Aorta (tissue), 5 donors: ENCODE data around the gene LENG9. TPM values are rescaled to one million over a fixed set of nuclear protein-coding genes. Genes with fewer than 3 reads are reported as not detected.
"Not testable (repeated sequence)": the region's sequence is repeated elsewhere in the genome, so short reads cannot be mapped to it uniquely, and the experiment has no call there.

Source experiments
- ATAC-seq: fragments of 200-7000 bp; cut with Tn5 transposase; one replicate; pipeline ENCODE4 v1.9.1; 2022; ENCODE audit warnings: moderate library complexity; ENCODE audit not compliant: low FRiP score
- DNase-seq, 2 donors: peaks; one replicate each; pipeline ENCODE4 v3.0.0-alpha.2; 2020
- H3K27ac ChIP-seq, 2 donors: one replicate each; pipeline ENCODE4 v1.5.1; 2013; ENCODE audit warnings: low read length in 2 of 2, mild to moderate bottlenecking in 2 of 2, moderate library complexity in 2 of 2, control low read depth in 1 of 2, inconsistent platforms in 1 of 2, low read depth in 1 of 2
- H3K27me3 ChIP-seq, 2 donors: one replicate each; pipeline ENCODE4 v1.6.1; 2013; ENCODE audit warnings: control low read depth in 1 of 2, low read length in 1 of 2, mild to moderate bottlenecking in 1 of 2, moderate library complexity in 1 of 2; ENCODE audit not compliant: insufficient read depth in 2 of 2, control insufficient read depth in 1 of 2
- H3K36me3 ChIP-seq, 2 donors: one replicate each; pipeline ENCODE4 v1.6.1; 2013; ENCODE audit warnings: control low read depth in 1 of 2, low read length in 1 of 2, mild to moderate bottlenecking in 1 of 2; ENCODE audit not compliant: insufficient read depth in 2 of 2, control insufficient read depth in 1 of 2
- H3K4me1 ChIP-seq, 2 donors: one replicate each; pipeline ENCODE4 v1.6.1; 2013; ENCODE audit warnings: low read length in 2 of 2, control low read depth in 1 of 2, mild to moderate bottlenecking in 1 of 2, moderate library complexity in 1 of 2; ENCODE audit not compliant: insufficient read depth in 2 of 2, control insufficient read depth in 1 of 2
- H3K4me3 ChIP-seq, 2 donors: one replicate each; pipeline ENCODE4 v1.5.1; 2013; ENCODE audit warnings: low read length in 2 of 2, control low read depth in 1 of 2, mild to moderate bottlenecking in 1 of 2
- H3K9me3 ChIP-seq: one replicate; pipeline ENCODE4 v1.6.1; 2013; ENCODE audit warnings: mild to moderate bottlenecking, low read length; ENCODE audit not compliant: control insufficient read depth
- WGBS, 2 donors: extraction: QIAGEN DNeasy Blood & Tissue Kit; methylation state at CpG; one replicate each; pipeline ENCODE4 v1.1.7; 2013; 5-methylcytosine and 5-hydroxymethylcytosine counted together
- intact Hi-C, 2 donors: fragments of 100-400 bp; cut with DNase I; formaldehyde crosslinking; loops; one replicate each; pipeline versions ENCODE4 v1.14.2 to v1.15.0; 2022
- polyA plus RNA-seq, 2 donors: library from polyadenylated mRNA; stranded (reverse); fragments of 200-250 nt; gene quantifications; one replicate each; pipeline ENCODE4 v1.2.3, GENCODE V29; 2013
- total RNA-seq, 2 donors: library from RNA; stranded (reverse); fragmentation: NEBNext Ultra II Directional; extraction: Animal tissue kit (Norgen Biotek cat#: 25700); gene quantifications; one replicate each; pipeline ENCODE4 v1.2.1, GENCODE V29; 2021
- donor health status: healthy with polysubstance abuse.
- donor health status: Bipolar disorder and iron deficiency.
- donor health status: DM: no; HTN: no; CAD: no.
- donor health status: DM: no; HTN: no; CAD: no.
- donor health status: DM: yes; HTN: yes; CAD: no.

Gene LENG9
- total and polyA plus RNA-seq, 4 donors: 2.1 to 7.4 (median 6.0) TPM

- H3K27ac ChIP-seq, H3K36me3 ChIP-seq, H3K4me1 ChIP-seq, ATAC-seq, H3K9me3 ChIP-seq, intact Hi-C loops, H3K4me3 ChIP-seq, H3K27me3 ChIP-seq, DNase-seq: not testable (repeated sequence)
- 78 to 79% methylated on average over 9 of the region's 9 CpGs for WGBS, 2 donors
Observed at GRCh38 chr19:54498451-54498772, 34.8 kb upstream of the LENG9 start.

- ATAC-seq, H3K27me3 ChIP-seq, DNase-seq, H3K36me3 ChIP-seq, H3K9me3 ChIP-seq, H3K27ac ChIP-seq, H3K4me1 ChIP-seq, intact Hi-C loops, H3K4me3 ChIP-seq: not testable (repeated sequence)
- 73 to 79% methylated on average over 9 of the region's 15 CpGs for WGBS, 2 donors
Observed at GRCh38 chr19:54497747-54498450, 34.3 kb upstream of the LENG9 start.

GRCh38 chr19:54495284-54495683 is 31.7 kb upstream of the LENG9 start:
- ATAC-seq, H3K4me1 ChIP-seq, intact Hi-C loops, H3K27ac ChIP-seq, H3K4me3 ChIP-seq, H3K36me3 ChIP-seq, H3K9me3 ChIP-seq, DNase-seq, H3K27me3 ChIP-seq: not testable (repeated sequence)
- 75 to 83% methylated on average over 5 of the region's 5 CpGs for WGBS, 2 donors

- no peaks in the 10 kb centered on the region for H3K27me3 ChIP-seq
- no peak for ATAC-seq
- no peak overlapping the region for H3K27ac ChIP-seq
- no peak for DNase-seq
- 74 to 75% methylated on average over 10 of the region's 10 CpGs for WGBS, 2 donors
- H3K9me3 ChIP-seq: no peaks in the 10 kb centered on the region
- no peak overlapping the region for H3K4me3 ChIP-seq
- no peaks in the 10 kb centered on the region for H3K36me3 ChIP-seq
- H3K4me1 ChIP-seq: no peaks in the 10 kb centered on the region
- intact Hi-C loops: no loop called here
Observed at GRCh38 chr19:54493967-54494585, 30.5 kb upstream of the LENG9 start.

DNA sequence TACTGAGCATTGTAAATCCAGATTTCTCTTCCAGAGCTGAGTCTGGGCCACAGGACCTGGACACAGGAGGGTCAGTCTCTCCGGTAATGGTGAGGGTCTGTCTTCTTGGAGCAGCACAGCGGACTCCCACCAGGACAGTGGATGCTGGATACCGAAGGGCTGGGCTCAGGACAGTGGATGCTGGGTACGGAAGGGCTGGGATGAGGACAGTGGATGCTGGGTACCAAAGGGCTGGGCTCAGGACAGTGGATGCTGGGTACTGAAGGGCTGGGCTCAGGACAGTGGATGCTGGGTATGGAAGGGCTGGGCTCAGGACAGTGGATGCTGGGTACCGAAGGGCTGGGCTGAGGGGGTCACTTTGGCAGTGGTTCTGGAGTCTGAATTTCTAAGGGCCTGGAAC is 29.5 kb upstream of the LENG9 start:
- H3K4me3 ChIP-seq, H3K4me1 ChIP-seq, H3K27ac ChIP-seq, H3K27me3 ChIP-seq, intact Hi-C loops, H3K36me3 ChIP-seq, H3K9me3 ChIP-seq, ATAC-seq, DNase-seq: not testable (repeated sequence)
- WGBS, 2 donors: 77 to 81% methylated on average over 5 of the region's 5 CpGs

DNA sequence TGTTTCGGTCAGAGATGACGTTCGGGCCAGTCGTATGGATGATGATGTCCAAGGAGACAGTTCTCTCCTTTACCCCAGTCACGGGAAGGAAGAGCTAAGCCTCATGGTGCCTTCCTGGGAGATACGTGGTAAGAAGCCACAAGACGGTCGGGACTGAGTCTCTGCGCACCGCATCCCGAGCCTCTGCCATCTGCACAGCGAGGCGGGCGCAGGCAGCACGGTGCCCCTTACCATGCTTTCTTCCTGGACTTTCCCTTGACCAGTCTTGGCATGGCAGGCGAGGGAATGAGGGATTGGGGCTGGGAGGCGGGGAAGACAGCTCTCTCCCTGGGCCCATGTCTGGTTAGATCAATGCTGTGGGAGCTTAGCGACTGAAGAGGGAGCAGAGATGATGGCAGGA is 29.0 kb upstream of the LENG9 start:
- Histone ChIP-seq H3K36me3 (no peaks in the 10 kb centered on the region), H3K27ac (no peak overlapping the region), H3K9me3 (no peaks in the 10 kb centered on the region), H3K4me1 (no peaks in the 10 kb centered on the region), H3K27me3 (no peaks in the 10 kb centered on the region), H3K4me3 (no peak overlapping the region)
- ATAC-seq (no peak), DNase-seq (no peak)
- intact Hi-C loops: no loop called here
- WGBS, 2 donors: 84 to 86% methylated on average over 16 to 18 of the region's 18 CpGs

DNA sequence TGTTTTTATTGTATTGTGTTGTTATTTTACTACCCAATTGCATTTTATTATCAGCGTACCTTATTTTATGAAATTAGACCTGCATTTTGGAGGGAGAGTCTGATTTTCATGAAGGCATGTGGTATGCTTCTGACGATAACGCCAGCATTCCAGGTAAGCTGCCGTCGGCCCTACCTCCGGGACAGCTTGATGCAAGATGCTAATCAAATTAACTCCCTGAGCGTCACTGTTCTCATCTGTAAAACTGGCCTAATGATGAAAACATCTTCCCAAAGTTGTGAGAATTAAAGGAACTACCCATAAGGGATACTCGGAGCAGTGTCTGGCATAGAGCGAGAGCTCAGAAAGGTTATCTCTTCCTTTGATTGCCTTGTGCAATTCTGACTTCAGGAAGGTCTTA is 26.2 kb upstream of the LENG9 start:
- no peak for ATAC-seq
- intact Hi-C loops: no loop called here
- Histone ChIP-seq H3K4me1 (no peaks in the 10 kb centered on the region), H3K27ac (no peak overlapping the region), H3K9me3 (no peaks in the 10 kb centered on the region), H3K36me3 (no peaks in the 10 kb centered on the region), H3K4me3 (no peak overlapping the region), H3K27me3 (no peaks in the 10 kb centered on the region)
- 67 to 71% methylated on average over 9 of the region's 9 CpGs for WGBS, 2 donors
- DNase-seq: no peak

- WGBS, 2 donors: 64 to 66% methylated on average over 7 of the region's 7 CpGs
- ATAC-seq (no peak), DNase-seq (no peak)
- H3K4me3 ChIP-seq: no peak overlapping the region
- H3K4me1 ChIP-seq: no peaks in the 10 kb centered on the region
- H3K36me3 ChIP-seq: no peaks in the 10 kb centered on the region
- no peaks in the 10 kb centered on the region for H3K9me3 ChIP-seq
- H3K27ac ChIP-seq: no peak overlapping the region
- peaks cover 0 to 1% of the 10 kb centered on the region in 2 donors for H3K27me3 ChIP-seq
- intact Hi-C loops: no loop called here
Observed at GRCh38 chr19:54489341-54489740, 25.8 kb upstream of the LENG9 start.

DNA sequence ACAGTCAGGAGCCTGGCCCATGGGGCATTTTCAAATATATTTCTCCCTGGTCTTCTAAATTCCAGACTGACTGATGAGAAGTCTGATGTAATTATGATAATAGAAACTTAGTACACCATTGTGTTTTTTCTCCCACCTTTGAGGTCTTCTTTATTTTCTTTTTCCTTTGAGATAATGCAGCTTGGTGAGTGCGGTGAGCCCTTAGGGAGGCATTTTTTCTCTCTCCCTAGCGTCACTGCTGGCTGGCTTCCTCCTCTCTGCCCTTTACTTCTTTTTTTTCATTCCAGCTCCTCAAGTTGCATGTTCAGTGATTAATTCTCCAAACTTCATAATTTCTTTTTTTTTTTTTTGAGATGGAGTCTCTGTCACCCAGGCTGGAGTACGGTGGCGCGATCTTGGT is 22.3 kb upstream of the LENG9 start:
- ATAC-seq (no peak), DNase-seq (no peak)
- no peak overlapping the region for H3K27ac ChIP-seq
- intact Hi-C loops: no loop called here
- H3K36me3 ChIP-seq: no peaks in the 10 kb centered on the region
- peaks cover 0 to 3% of the 10 kb centered on the region in 2 donors for H3K27me3 ChIP-seq
- 6 to 57% methylated on average over 2 to 5 of the region's 5 CpGs for WGBS, 2 donors
- no peak overlapping the region for H3K4me3 ChIP-seq
- no peaks in the 10 kb centered on the region for H3K4me1 ChIP-seq
- H3K9me3 ChIP-seq: no peaks in the 10 kb centered on the region
